Smooth muscle cell (in vitro differentiated cells): ENCODE data around the gene CENPM. TPM values are rescaled to one million over a fixed set of nuclear protein-coding genes. Genes with fewer than 3 reads are reported as not detected.
"Not testable (repeated sequence)": the region's sequence is repeated elsewhere in the genome, so short reads cannot be mapped to it uniquely, and the experiment has no call there.

ENCODE experiments used
- DNase-seq: peaks from one replicate; lab custom pipeline; 2025; ENCODE audit not compliant: unreplicated experiment; lab: John Stamatoyannopoulos, UW
- H2AFZ ChIP-seq: fragments of 200-600 bp; sonication (generic); 2 replicates; pipeline ENCODE4 v1.6.0; 2016; ENCODE audit warnings: antibody characterized with exemption, low read depth, mild to moderate bottlenecking
- H3F3A ChIP-seq: fragments of 200-600 bp; sonication (generic); 2 replicates; pipeline ENCODE4 v1.6.0; 2017; ENCODE audit warnings: antibody characterized with exemption, low read depth
- H3K27ac ChIP-seq: fragments of 200-600 bp; sonication (generic); 2 replicates; pipeline ENCODE4 v1.5.1; 2016; ENCODE audit warnings: low read depth, mild to moderate bottlenecking
- H3K27me3 ChIP-seq: fragments of 200-600 bp; sonication (generic); 2 replicates; pipeline ENCODE4 v1.6.1; 2016; ENCODE audit warnings: low read depth, mild to moderate bottlenecking
- H3K36me3 ChIP-seq: fragments of 200-600 bp; sonication (generic); 2 replicates; pipeline ENCODE4 v1.5.1; 2016; ENCODE audit warnings: low read depth
- H3K4me1 ChIP-seq: fragments of 200-600 bp; sonication (generic); 2 replicates; pipeline ENCODE4 v1.5.1; 2016; ENCODE audit warnings: low read depth
- H3K4me2 ChIP-seq: fragments of 200-600 bp; sonication (generic); 2 replicates; pipeline ENCODE4 v1.6.0; 2016; ENCODE audit warnings: mild to moderate bottlenecking
- H3K4me3 ChIP-seq: fragments of 200-600 bp; sonication (generic); 2 replicates; pipeline ENCODE4 v1.5.1; 2016; ENCODE audit warnings: mild to moderate bottlenecking
- H3K79me2 ChIP-seq: fragments of 200-600 bp; sonication (generic); 2 replicates; pipeline ENCODE4 v1.6.0; 2016; ENCODE audit warnings: low read depth, mild to moderate bottlenecking
- H3K9ac ChIP-seq: fragments of 200-600 bp; sonication (generic); 2 replicates; pipeline ENCODE4 v1.6.0; 2016; ENCODE audit warnings: low read depth
- H3K9me3 ChIP-seq: fragments of 200-600 bp; sonication (generic); replicated peaks from 2 replicates; pipeline ENCODE4 v1.5.1; 2016; ENCODE audit warnings: low read depth
- H4K20me1 ChIP-seq: fragments of 200-600 bp; sonication (generic); 2 replicates; pipeline ENCODE4 v1.6.0; 2016; ENCODE audit warnings: low read depth
- WGBS: methylation state at CpG from one replicate; pipeline ENCODE4 v1.1.7; 2016; ENCODE audit warnings: low lambda C conversion rate; 5-methylcytosine and 5-hydroxymethylcytosine counted together
- polyA plus RNA-seq: library from polyadenylated mRNA; unstranded; fragments of >200 nt; fragmentation: Nextera tagmentation; extraction: Ambion mirVana; gene quantifications from 2 replicates; pipeline ENCODE4 v1.2.1, GENCODE V29; 2016
- total RNA-seq: library from RNA; depleted of rRNA; stranded (reverse); fragments of >200 nt; gene quantifications from 2 replicates; pipeline ENCODE4 v1.2.3, GENCODE V29; 2014
- TF ChIP-seq, protein P1 (sequence below): fragments of 200-600 bp; sonication (generic); IDR thresholded peaks from 2 replicates; pipeline ENCODE4 v1.5.1; 2017; ENCODE audit warnings: borderline replicate concordance, mild to moderate bottlenecking, antibody characterized with exemption; ENCODE audit not compliant: insufficient read depth, poor library complexity, severe bottlenecking

The CENPM gene
- total and polyA plus RNA-seq, 2 experiments from 2014 or later: 5.6 to 16.0 TPM

DNA sequence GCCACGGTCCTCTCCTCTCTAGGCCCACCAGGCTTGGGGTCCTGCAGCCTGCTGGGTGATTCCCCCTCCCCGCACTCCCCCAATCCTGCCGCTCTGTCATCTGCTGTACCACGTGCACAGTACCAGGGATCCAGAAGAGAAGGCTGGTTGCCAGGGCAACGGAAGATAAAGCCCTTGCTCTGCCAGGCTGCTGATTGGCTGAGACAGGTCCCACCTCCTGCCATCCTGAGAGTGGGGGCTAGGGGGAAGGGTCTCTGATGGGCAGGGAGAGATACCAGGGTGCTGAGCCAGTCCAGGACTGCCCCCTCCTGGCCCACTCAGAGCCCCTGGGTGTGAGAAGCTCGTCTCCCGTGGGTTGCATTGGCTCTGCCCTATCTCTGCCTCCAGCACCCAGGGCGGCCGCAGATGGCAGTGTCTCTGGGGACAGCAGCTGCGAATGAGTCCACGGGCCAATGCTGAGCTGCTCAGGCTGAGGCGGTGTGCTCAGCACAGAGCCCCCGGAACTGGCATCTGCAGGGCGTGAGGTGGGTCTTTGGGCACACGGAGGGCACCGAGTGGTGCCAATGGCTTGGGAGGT is 5.0 kb upstream of the CENPM start, which contains the start of gene SMIM45:
Gene SMIM45, plus strand, starts transcription at position 253 of the 577 bp plus-strand sequence.
- no peaks in the 10 kb centered on the region for H3K36me3 ChIP-seq
- H3K4me3 ChIP-seq: no peak within 1 kb of the TSS
- no peak within 1 kb of the TSS for H3K4me2 ChIP-seq
- H3K27ac ChIP-seq: no peak within 1 kb of the TSS
- no peaks in the 10 kb centered on the region for H4K20me1 ChIP-seq
- no peaks in the 10 kb centered on the region for H3F3A ChIP-seq
- H3K27me3 ChIP-seq: no peaks in the 10 kb centered on the region
- no peak within 1 kb of the TSS for H3K9ac ChIP-seq
- WGBS: 77% methylated on average over 16 of the region's 16 CpGs
- no peaks in the 10 kb centered on the region for H3K9me3 ChIP-seq
- H3K4me1 ChIP-seq: peaks cover 11% of the 10 kb centered on the region
- H3K79me2 ChIP-seq: no peaks in the 10 kb centered on the region
- DNase-seq: no peak
- H2AFZ ChIP-seq: no peak within 1 kb of the TSS
- TF ChIP-seq, protein P1, sequence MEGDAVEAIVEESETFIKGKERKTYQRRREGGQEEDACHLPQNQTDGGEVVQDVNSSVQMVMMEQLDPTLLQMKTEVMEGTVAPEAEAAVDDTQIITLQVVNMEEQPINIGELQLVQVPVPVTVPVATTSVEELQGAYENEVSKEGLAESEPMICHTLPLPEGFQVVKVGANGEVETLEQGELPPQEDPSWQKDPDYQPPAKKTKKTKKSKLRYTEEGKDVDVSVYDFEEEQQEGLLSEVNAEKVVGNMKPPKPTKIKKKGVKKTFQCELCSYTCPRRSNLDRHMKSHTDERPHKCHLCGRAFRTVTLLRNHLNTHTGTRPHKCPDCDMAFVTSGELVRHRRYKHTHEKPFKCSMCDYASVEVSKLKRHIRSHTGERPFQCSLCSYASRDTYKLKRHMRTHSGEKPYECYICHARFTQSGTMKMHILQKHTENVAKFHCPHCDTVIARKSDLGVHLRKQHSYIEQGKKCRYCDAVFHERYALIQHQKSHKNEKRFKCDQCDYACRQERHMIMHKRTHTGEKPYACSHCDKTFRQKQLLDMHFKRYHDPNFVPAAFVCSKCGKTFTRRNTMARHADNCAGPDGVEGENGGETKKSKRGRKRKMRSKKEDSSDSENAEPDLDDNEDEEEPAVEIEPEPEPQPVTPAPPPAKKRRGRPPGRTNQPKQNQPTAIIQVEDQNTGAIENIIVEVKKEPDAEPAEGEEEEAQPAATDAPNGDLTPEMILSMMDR: no peak

DNA sequence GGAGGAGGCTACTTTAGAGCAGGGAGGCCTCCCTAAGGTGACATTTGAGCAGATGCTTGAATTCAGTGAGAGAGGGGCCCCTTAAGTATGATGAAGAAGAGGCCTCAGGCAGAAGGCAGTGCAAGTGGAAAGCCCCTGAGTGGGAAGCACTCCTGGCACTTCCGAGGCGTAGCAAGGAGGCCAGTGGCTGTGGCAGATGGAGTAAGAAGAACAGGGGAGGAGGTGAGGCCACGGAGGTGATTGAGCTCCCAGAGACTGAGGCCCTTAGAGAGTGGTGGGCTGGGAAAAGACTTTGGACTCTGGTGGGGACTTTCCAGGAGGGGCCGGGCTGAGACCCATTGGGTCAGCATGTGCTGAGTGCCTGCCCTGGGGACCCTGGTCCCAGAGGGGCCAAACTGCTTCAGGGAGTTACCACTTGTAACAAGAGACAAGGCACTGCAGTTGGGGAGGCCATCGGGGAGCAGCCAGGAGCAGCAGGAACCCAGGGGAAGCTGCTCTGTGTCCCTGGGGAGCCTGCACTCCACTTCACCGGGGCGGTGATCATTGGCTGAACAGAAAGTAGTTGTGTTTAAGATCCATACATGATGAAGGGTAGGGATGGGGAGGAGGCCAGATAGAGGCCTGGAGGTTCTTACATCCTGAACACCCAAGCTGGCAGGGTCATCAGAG is 2.5 kb upstream of the CENPM start:
- Histone ChIP-seq H3K79me2 (no peaks in the 10 kb centered on the region), H2AFZ (no peak overlapping the region), H3F3A (no peaks in the 10 kb centered on the region), H3K4me3 (no peak overlapping the region), H3K9me3 (no peaks in the 10 kb centered on the region), H3K4me2 (no peak overlapping the region), H3K27ac (no peak overlapping the region), H4K20me1 (no peaks in the 10 kb centered on the region), H3K27me3 (no peaks in the 10 kb centered on the region), H3K36me3 (no peaks in the 10 kb centered on the region), H3K4me1 (peaks cover 11% of the 10 kb centered on the region), H3K9ac (no peak overlapping the region)
- DNase-seq: no peak
- TF ChIP-seq, protein P1: no peak
- WGBS: 94% methylated on average over 7 of the region's 7 CpGs

DNA sequence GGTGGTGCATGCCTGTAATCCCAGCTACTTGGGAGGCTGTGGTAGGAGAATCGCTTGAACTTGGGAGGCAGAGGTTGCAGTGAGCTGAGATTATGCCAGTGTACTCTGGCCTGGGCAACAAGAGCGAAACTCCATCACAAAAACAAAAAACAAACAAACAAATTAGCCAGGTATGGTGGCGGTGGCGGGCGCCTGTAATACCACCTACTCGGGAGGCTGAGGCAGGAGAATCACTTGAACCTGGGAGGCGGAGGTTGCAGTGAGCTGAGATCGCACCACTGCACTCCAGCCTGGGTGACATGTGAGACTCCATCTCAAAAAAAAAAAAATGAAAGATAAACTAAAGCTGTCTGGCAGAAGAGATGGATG is 2.0 kb upstream of the CENPM start:
- not testable (repeated sequence) for H3K4me2 ChIP-seq, H3K4me3 ChIP-seq, DNase-seq, H3K9ac ChIP-seq, H3K9me3 ChIP-seq, H3K36me3 ChIP-seq, H3F3A ChIP-seq, H3K79me2 ChIP-seq, H4K20me1 ChIP-seq, H2AFZ ChIP-seq, H3K27ac ChIP-seq, H3K27me3 ChIP-seq
- peaks cover 11% of the 10 kb centered on the region for H3K4me1 ChIP-seq
- WGBS: 93% methylated on average over 8 of the region's 8 CpGs

DNA sequence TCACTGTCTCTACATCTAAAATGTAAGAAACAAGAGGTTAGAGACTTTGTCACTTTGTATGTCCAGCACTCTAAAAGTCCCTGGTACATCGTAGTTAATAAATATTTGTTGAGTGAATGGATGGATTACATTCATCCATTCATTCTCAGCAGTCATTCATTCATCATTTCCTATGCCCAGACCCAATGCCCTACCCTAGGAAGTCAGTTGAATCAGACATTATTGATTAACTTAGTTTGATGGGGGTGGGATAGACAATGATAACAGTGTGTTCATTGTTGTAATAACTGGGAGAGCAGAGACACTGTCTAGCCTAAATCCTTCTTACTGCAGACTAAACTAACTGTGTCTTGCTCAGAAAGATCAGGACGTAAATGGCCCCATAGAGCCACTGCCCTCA is 1.2 kb upstream of the CENPM start:
- H3F3A ChIP-seq: no peaks in the 10 kb centered on the region
- no peak overlapping the region for H3K27ac ChIP-seq
- no peak overlapping the region for H3K4me2 ChIP-seq
- H4K20me1 ChIP-seq: no peaks in the 10 kb centered on the region
- peaks cover 11% of the 10 kb centered on the region for H3K4me1 ChIP-seq
- DNase-seq: no peak
- 86% methylated on average over 2 of the region's 2 CpGs for WGBS
- H3K27me3 ChIP-seq: no peaks in the 10 kb centered on the region
- H3K4me3 ChIP-seq: no peak overlapping the region
- TF ChIP-seq, protein P1: no peak
- no peak overlapping the region for H2AFZ ChIP-seq
- no peaks in the 10 kb centered on the region for H3K79me2 ChIP-seq
- no peaks in the 10 kb centered on the region for H3K9me3 ChIP-seq
- no peaks in the 10 kb centered on the region for H3K36me3 ChIP-seq
- no peak overlapping the region for H3K9ac ChIP-seq
